A673 (cell line): Measurements from ENCODE around the gene NPIPA2.
"Not testable (repeated sequence)": the region's sequence is repeated elsewhere in the genome, so short reads cannot be mapped to it uniquely, and the experiment has no call there.

Experiments used
- CTCF ChIP-seq: fragments of 300-800, 200-600 bp; sonication (generic); conservative IDR thresholded peaks from 2 replicates; pipeline ENCODE4 v1.5.1; 2017; ENCODE audit warnings: low read depth, mild to moderate bottlenecking, antibody characterized with exemption, low read length, moderate library complexity, mixed read lengths
- EZH2 ChIP-seq: fragments of 200-600 bp; sonication (generic); IDR thresholded peaks from 2 replicates; pipeline ENCODE4 v1.6.1; 2017; ENCODE audit warnings: borderline replicate concordance, low read depth, mild to moderate bottlenecking, mixed read lengths, antibody characterized with exemption, low read length; ENCODE audit not compliant: poor library complexity, severe bottlenecking

DNA sequence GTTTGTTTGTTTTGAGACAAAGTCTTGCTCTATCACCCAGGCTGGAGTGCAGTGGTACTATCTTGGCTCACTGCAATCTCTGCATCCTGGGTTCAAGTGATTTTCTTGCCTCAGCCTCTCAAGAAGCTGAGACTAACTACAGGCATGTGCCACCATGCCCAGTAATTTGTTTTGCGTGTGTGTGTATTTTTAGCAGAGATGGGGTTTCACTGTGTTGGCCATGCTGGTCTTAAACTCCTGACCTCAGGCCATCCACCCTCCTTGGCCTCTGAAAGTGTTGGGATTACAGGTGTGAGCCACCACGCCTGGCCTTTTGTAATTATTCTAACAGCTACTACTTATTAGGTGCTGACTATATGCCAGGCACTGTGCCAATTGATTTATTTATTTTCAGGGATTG lies 33.3 kb downstream of the NPIPA2 start:
- not testable (repeated sequence) for TF ChIP-seq CTCF, EZH2
